HCT116 (cell line): ENCODE data around the gene MAN1A1. TPM values are rescaled to one million over a fixed set of nuclear protein-coding genes. Genes with fewer than 3 reads are reported as not detected.

ENCODE experiments used
- ATAC-seq: fragments of 200-7000 bp; cut with Tn5 transposase; 2 replicates; pipeline ENCODE4 v1.9.1; 2020; ENCODE audit warnings: mild to moderate bottlenecking, moderate library complexity
- BruUV-seq: library from RNA; stranded (reverse); fragments of 400-500 nt; replicated peaks from 2 replicates; lab custom pipeline; 2021; lab: Mats Ljungman, UMichigan
- CTCF ChIA-PET: fragments of 300-600 bp; sonication (Branson Sonifier 250); formaldehyde crosslinking; loops from one replicate; lab custom pipeline; 2021; ENCODE audit warnings: antibody characterized with exemption; lab: Charles Lee
- POLR2A ChIA-PET: fragments of 300-600, 350-600 bp; sonication (Branson Sonifier 250); formaldehyde crosslinking; loops from one replicate; lab custom pipeline; 2021; ENCODE audit warnings: antibody characterized with exemption; lab: Charles Lee
- RAD21 ChIA-PET, 2 experiments: fragments of 300-600 bp; sonication (Branson Sonifier 250); formaldehyde crosslinking; loops; one replicate each; lab custom pipeline; 2023; ENCODE audit warnings: low total read pairs in 2 of 2; ENCODE audit not compliant: uncharacterized antibody in 2 of 2, unreplicated experiment in 2 of 2, low non-redundant PET in 1 of 2; lab: Charles Lee
- DNase-seq: peaks from one replicate; pipeline ENCODE4 v3.0.0-alpha.2; 2010; ENCODE audit warnings: low read depth, low spot score
- H2AFZ ChIP-seq: fragments of 200-600 bp; shearing (Covaris generic), sonication (generic); 2 replicates; pipeline ENCODE4 v1.6.1; 2017; ENCODE audit warnings: low read depth, mixed run types, mixed read lengths, antibody characterized with exemption, low read length; ENCODE audit not compliant: poor library complexity, severe bottlenecking
- H3K27ac ChIP-seq: 2 replicates; pipeline ENCODE4 v1.5.1; 2012; ENCODE audit warnings: low read depth, low read length
- H3K27me3 ChIP-seq: fragments of 200-600 bp; sonication (generic); 2 replicates; pipeline ENCODE4 v1.6.1; 2016; ENCODE audit warnings: mixed run types, low read length, mixed read lengths; ENCODE audit not compliant: insufficient read depth
- H3K36me3 ChIP-seq, 2 experiments: fragments of 200-500 bp in 1 of 2; fragments of 200-600 bp in 1 of 2; sonication (Bioruptor generic) in 1 of 2; sonication (generic) in 1 of 2; 2 replicates each; pipeline versions ENCODE4 v1.5.1 to v1.6.1; 2014 to 2016; ENCODE audit warnings: low read length in 2 of 2, inconsistent platforms in 1 of 2, mixed read lengths in 1 of 2, mixed run types in 1 of 2; ENCODE audit not compliant: insufficient read depth in 2 of 2, control insufficient read depth in 1 of 2
- H3K4me1 ChIP-seq, 2 experiments: fragments of 200-600 bp in 1 of 2; sonication (generic) in 1 of 2; 2 replicates each; pipeline versions ENCODE4 v1.5.1 to v1.6.1; 2012 to 2017; ENCODE audit warnings: low read length in 2 of 2, inconsistent platforms in 1 of 2, mild to moderate bottlenecking in 1 of 2, mixed read lengths in 1 of 2, mixed run types in 1 of 2, moderate library complexity in 1 of 2; ENCODE audit not compliant: insufficient read depth in 2 of 2, control insufficient read depth in 1 of 2
- H3K4me2 ChIP-seq: fragments of 200-600 bp; sonication (generic); 2 replicates; pipeline ENCODE4 v1.6.1; 2017; ENCODE audit warnings: mixed run types, low read length, mixed read lengths
- H3K4me3 ChIP-seq, 2 experiments: fragments of 200-600 bp in 1 of 2; sonication (generic) in 1 of 2; replicated peaks in 1 of 2; 2 replicates each; pipeline ENCODE4 v1.5.1; 2011 to 2016; ENCODE audit warnings: low read length in 2 of 2, control low read depth in 1 of 2, low read depth in 1 of 2, mild to moderate bottlenecking in 1 of 2, mixed read lengths in 1 of 2, mixed run types in 1 of 2
- H3K79me2 ChIP-seq: fragments of 200-600 bp; sonication (generic); 2 replicates; pipeline ENCODE4 v1.6.1; 2017; ENCODE audit warnings: mild to moderate bottlenecking, mixed run types, low read length, moderate library complexity, mixed read lengths; ENCODE audit not compliant: insufficient read depth
- H3K9ac ChIP-seq: fragments of 200-600 bp; sonication (generic); 2 replicates; pipeline ENCODE4 v1.6.1; 2016; ENCODE audit warnings: low read length, mixed read lengths
- H3K9me2 ChIP-seq: fragments of 200-600 bp; sonication (generic), shearing (Covaris generic); 2 replicates; pipeline ENCODE4 v1.6.1; 2017; ENCODE audit warnings: mixed run types, mild to moderate bottlenecking, moderate library complexity; ENCODE audit not compliant: insufficient read depth
- H3K9me3 ChIP-seq, 2 experiments: fragments of 200-500 bp in 1 of 2; fragments of 200-600 bp in 1 of 2; sonication (Bioruptor generic) in 1 of 2; sonication (generic) in 1 of 2; 2 replicates each; pipeline ENCODE4 v1.6.1; 2014 to 2017; ENCODE audit warnings: low read length in 2 of 2, mixed read lengths in 2 of 2, inconsistent platforms in 1 of 2, low read depth in 1 of 2, mild to moderate bottlenecking in 1 of 2, mixed run types in 1 of 2, moderate library complexity in 1 of 2; ENCODE audit not compliant: control insufficient read depth in 1 of 2, insufficient read depth in 1 of 2
- H4K20me1 ChIP-seq: fragments of 200-600 bp; sonication (generic), shearing (Covaris generic); 2 replicates; pipeline ENCODE4 v1.6.1; 2017; ENCODE audit warnings: mixed run types, mild to moderate bottlenecking, moderate library complexity; ENCODE audit not compliant: insufficient read depth
- CEBPB ChIP-seq: IDR thresholded peaks from 2 replicates; pipeline ENCODE4 v1.6.1; 2012; ENCODE audit warnings: low read depth
- CTCF ChIP-seq, 3 experiments: fragments of 200-600 bp in 1 of 3; sonication (generic) in 1 of 3; IDR thresholded peaks in 2 of 3; conservative IDR thresholded peaks in 1 of 3; 2 replicates each; pipeline ENCODE4 v1.5.1; 2012 to 2017; ENCODE audit warnings: low read depth in 2 of 3, low read length in 2 of 3, antibody characterized with exemption in 1 of 3, borderline replicate concordance in 1 of 3, control low read depth in 1 of 3, mild to moderate bottlenecking in 1 of 3, mixed read lengths in 1 of 3, mixed run types in 1 of 3, moderate library complexity in 1 of 3; ENCODE audit not compliant: insufficient read depth in 1 of 3
- EGR1 ChIP-seq: IDR thresholded peaks from 2 replicates; pipeline ENCODE4 v1.6.1; 2012; ENCODE audit warnings: low read depth
- FOSL1 ChIP-seq: IDR thresholded peaks from 2 replicates; pipeline ENCODE4 v1.6.1; 2012; ENCODE audit warnings: low read depth
- JUND ChIP-seq: IDR thresholded peaks from 2 replicates; pipeline ENCODE4 v1.6.1; 2012
- POLR2AphosphoS5 ChIP-seq: IDR thresholded peaks from 2 replicates; pipeline ENCODE4 v1.6.1; 2011; ENCODE audit warnings: mild to moderate bottlenecking, low read depth, low read length, moderate library complexity
- SRF ChIP-seq: IDR thresholded peaks from 2 replicates; pipeline ENCODE4 v1.6.1; 2012; ENCODE audit warnings: low read depth
- TCF7L2 ChIP-seq: IDR thresholded peaks from 2 replicates; pipeline ENCODE4 v1.7.0; 2011; ENCODE audit warnings: borderline replicate concordance, inconsistent platforms; ENCODE audit not compliant: insufficient read depth, insufficient read length; ENCODE audit errors: extremely low read depth
- YY1 ChIP-seq: IDR thresholded peaks from 2 replicates; pipeline ENCODE4 v1.6.1; 2011; ENCODE audit warnings: low read length, low read depth, moderate library complexity, mild to moderate bottlenecking; ENCODE audit not compliant: insufficient replicate concordance; ENCODE audit errors: extremely low read depth
- intact Hi-C: fragments of 100-400 bp; cut with micrococcal nuclease; formaldehyde crosslinking; loops from 2 replicates; pipeline ENCODE4 v1.10.0; 2022
- total RNA-seq: library from RNA; stranded (reverse); gene quantifications from one replicate; pipeline ENCODE4 v1.2.1, GENCODE V29; 2021; ENCODE audit not compliant: unreplicated experiment
- TF ChIP-seq, protein P1 (sequence below): IDR thresholded peaks from 2 replicates; pipeline ENCODE4 v1.6.1; 2012; ENCODE audit warnings: low read depth

MAN1A1 gene
- total RNA-seq, 1 experiment from 2014 or later: 46.0 TPM

DNA sequence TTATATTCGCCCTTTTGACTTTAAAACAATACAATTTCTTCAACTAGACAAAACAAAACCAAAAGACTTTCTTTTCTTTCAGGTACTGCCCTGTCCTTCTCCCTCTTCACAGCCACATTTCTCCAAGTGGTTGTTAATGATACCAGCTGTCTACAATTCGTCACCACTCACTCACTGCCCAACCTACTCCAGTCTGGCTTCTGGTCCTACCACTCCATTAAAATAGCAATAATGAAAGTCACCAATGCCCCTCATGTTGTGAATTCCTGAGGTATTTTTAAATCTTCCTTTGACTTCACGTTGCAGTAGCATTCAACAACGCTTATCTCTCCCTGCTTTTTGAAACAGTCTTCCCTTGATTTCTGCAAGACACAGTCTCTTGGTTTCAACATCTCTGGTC is 11.6 kb upstream of the MAN1A1 start:
- Histone ChIP-seq H3K4me2 (no peak overlapping the region), H3K79me2 (no peaks in the 10 kb centered on the region), H3K9me2 (no peaks in the 10 kb centered on the region), H3K9me3 (no peaks in the 10 kb centered on the region), H3K27me3 (no peaks in the 10 kb centered on the region), H2AFZ (no peak overlapping the region), H4K20me1 (no peaks in the 10 kb centered on the region), H3K4me1 (no peaks in the 10 kb centered on the region), H3K4me3 (no peak overlapping the region), H3K36me3 (no peaks in the 10 kb centered on the region), H3K9ac (no peak overlapping the region), H3K27ac (no peak overlapping the region)
- DNase-seq (no peak), ATAC-seq (no peak)
- TF ChIP-seq JUND: no peak
- TF ChIP-seq POLR2AphosphoS5: no peak
- TF ChIP-seq CTCF (IDR thresholded peaks at IDR 0.05 in 2 of 3, conservative IDR thresholded peaks at IDR 0.05 in 1 of 3; ENCODE audit: borderline replicate concordance in 1 of 3, insufficient read depth in 1 of 3, low read depth in 2 of 3, low read length in 2 of 3): no peak
- no peak for TF ChIP-seq FOSL1
- no peak for TF ChIP-seq EGR1
- TF ChIP-seq, protein P1, sequence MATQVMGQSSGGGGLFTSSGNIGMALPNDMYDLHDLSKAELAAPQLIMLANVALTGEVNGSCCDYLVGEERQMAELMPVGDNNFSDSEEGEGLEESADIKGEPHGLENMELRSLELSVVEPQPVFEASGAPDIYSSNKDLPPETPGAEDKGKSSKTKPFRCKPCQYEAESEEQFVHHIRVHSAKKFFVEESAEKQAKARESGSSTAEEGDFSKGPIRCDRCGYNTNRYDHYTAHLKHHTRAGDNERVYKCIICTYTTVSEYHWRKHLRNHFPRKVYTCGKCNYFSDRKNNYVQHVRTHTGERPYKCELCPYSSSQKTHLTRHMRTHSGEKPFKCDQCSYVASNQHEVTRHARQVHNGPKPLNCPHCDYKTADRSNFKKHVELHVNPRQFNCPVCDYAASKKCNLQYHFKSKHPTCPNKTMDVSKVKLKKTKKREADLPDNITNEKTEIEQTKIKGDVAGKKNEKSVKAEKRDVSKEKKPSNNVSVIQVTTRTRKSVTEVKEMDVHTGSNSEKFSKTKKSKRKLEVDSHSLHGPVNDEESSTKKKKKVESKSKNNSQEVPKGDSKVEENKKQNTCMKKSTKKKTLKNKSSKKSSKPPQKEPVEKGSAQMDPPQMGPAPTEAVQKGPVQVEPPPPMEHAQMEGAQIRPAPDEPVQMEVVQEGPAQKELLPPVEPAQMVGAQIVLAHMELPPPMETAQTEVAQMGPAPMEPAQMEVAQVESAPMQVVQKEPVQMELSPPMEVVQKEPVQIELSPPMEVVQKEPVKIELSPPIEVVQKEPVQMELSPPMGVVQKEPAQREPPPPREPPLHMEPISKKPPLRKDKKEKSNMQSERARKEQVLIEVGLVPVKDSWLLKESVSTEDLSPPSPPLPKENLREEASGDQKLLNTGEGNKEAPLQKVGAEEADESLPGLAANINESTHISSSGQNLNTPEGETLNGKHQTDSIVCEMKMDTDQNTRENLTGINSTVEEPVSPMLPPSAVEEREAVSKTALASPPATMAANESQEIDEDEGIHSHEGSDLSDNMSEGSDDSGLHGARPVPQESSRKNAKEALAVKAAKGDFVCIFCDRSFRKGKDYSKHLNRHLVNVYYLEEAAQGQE: no peak
- TF ChIP-seq SRF: no peak
- no peak for TF ChIP-seq TCF7L2
- TF ChIP-seq YY1: no peak
- no peak for TF ChIP-seq CEBPB
- ChIA-PET POLR2A (no interaction called here), RAD21 (no interaction called here), CTCF (no interaction called here)
- intact Hi-C loops: no loop called here
- BruUV-seq: no TSS peak
